ENCODE data around the gene CMTR1.
"Not testable (repeated sequence)": the region's sequence is repeated elsewhere in the genome, so short reads cannot be mapped to it uniquely, and the experiment has no call there.

Gene CMTR1

GRCh38 chr6:37432916-37433656, at the start of gene CMTR1:
TSS of gene CMTR1 (plus strand) at chr6:37433221. CDS start at chr6:37435630, 2,409 bp downstream.
- peak; percentile 72 for DNase-seq

GRCh38 chr6:37388578-37388977, 44.4 kb upstream of the CMTR1 start:
- no peak for DNase-seq

- DNase-seq = no peak
Observed at GRCh38 chr6:37389857-37390256, 43.2 kb upstream of the CMTR1 start.

- no peak for DNase-seq
Observed at GRCh38 chr6:37391120-37391519, 41.9 kb upstream of the CMTR1 start.

GRCh38 chr6:37392821-37393220, 40.2 kb upstream of the CMTR1 start:
- DNase-seq = no peak

- no peak for DNase-seq
Observed at GRCh38 chr6:37393381-37393929, 39.6 kb upstream of the CMTR1 start.

GRCh38 chr6:37396571-37397180, 36.3 kb upstream of the CMTR1 start:
- no peak for DNase-seq

- DNase-seq = no peak
Observed at GRCh38 chr6:37399131-37399530, 33.9 kb upstream of the CMTR1 start.

GRCh38 chr6:37399795-37400490, 33.1 kb upstream of the CMTR1 start:
- no peak for DNase-seq

GRCh38 chr6:37401658-37402057, 31.4 kb upstream of the CMTR1 start:
- DNase-seq = not testable (repeated sequence)

- no peak for DNase-seq
Observed at GRCh38 chr6:37406726-37407341, 26.2 kb upstream of the CMTR1 start.

- no peak for DNase-seq
Observed at GRCh38 chr6:37407948-37408347, 25.1 kb upstream of the CMTR1 start.

GRCh38 chr6:37409501-37409900, 23.5 kb upstream of the CMTR1 start:
- no peak for DNase-seq

- no peak for DNase-seq
Observed at GRCh38 chr6:37417393-37417792, 15.6 kb upstream of the CMTR1 start.

GRCh38 chr6:37418722-37419121, 14.3 kb upstream of the CMTR1 start:
- no peak for DNase-seq

GRCh38 chr6:37426058-37426944, 6.7 kb upstream of the CMTR1 start:
- no peak for DNase-seq

GRCh38 chr6:37426945-37427510, 6.0 kb upstream of the CMTR1 start:
- DNase-seq = no peak

- DNase-seq = no peak
Observed at GRCh38 chr6:37429352-37429750, 3.7 kb upstream of the CMTR1 start.

GRCh38 chr6:37432590-37432915, 468 bp upstream of the CMTR1 start:
- no peak for DNase-seq

- DNase-seq = no peak
Observed at GRCh38 chr6:37433657-37434271, 743 bp downstream of the CMTR1 start.

GRCh38 chr6:37435373-37435772, 2.4 kb downstream of the CMTR1 start:
- DNase-seq = no peak

GRCh38 chr6:37435816-37436215, 2.8 kb downstream of the CMTR1 start:
- DNase-seq = no peak

All from NCI-H748 treated with DMSO at 0.1 percent for 48 hours (cell line).